ENCODE results near the gene SRRM3.
"Not testable (repeated sequence)": the region's sequence is repeated elsewhere in the genome, so short reads cannot be mapped to it uniquely, and the experiment has no call there.

Gene SRRM3

GRCh38 chr7:76292213-76292573 lies 90.5 kb downstream of the SRRM3 start:
- DNase-seq (ENCODE audit: low read depth) = no peak

- DNase-seq (ENCODE audit: low read depth) = not testable (repeated sequence)
Measured at GRCh38 chr7:76292911-76293310, 91.2 kb downstream of the SRRM3 start.

- no peak for DNase-seq (ENCODE audit: low read depth)
Measured at GRCh38 chr7:76293407-76293901, 91.8 kb downstream of the SRRM3 start.

GRCh38 chr7:76294344-76295024 lies 92.8 kb downstream of the SRRM3 start:
- no peak for DNase-seq (ENCODE audit: low read depth)

GRCh38 chr7:76296743-76297740 lies 95.3 kb downstream of the SRRM3 start:
- DNase-seq (ENCODE audit: low read depth) = no peak

- no peak for DNase-seq (ENCODE audit: low read depth)
Measured at GRCh38 chr7:76300166-76300731, 98.6 kb downstream of the SRRM3 start.

GRCh38 chr7:76301000-76301399 lies 99.3 kb downstream of the SRRM3 start:
- no peak for DNase-seq (ENCODE audit: low read depth)

GRCh38 chr7:76302347-76303201 lies 100.9 kb downstream of the SRRM3 start, which contains the start of gene HSPB1:
HSPB1 (plus strand) TSS chr7:76302673; CDS start chr7:76302713, 40 bp downstream.
- peak; percentile 38 for DNase-seq (ENCODE audit: low read depth)

- DNase-seq (ENCODE audit: low read depth) = peak; percentile 66
Measured at GRCh38 chr7:76303202-76304147, 101.8 kb downstream of the SRRM3 start.

GRCh38 chr7:76304888-76305375 lies 103.2 kb downstream of the SRRM3 start:
- DNase-seq (ENCODE audit: low read depth) = no peak

GRCh38 chr7:76308874-76309273 lies 107.2 kb downstream of the SRRM3 start:
- DNase-seq (ENCODE audit: low read depth) = not testable (repeated sequence)

- not testable (repeated sequence) for DNase-seq (ENCODE audit: low read depth)
Measured at GRCh38 chr7:76309341-76310101, 107.8 kb downstream of the SRRM3 start.

GRCh38 chr7:76310102-76310957 lies 108.6 kb downstream of the SRRM3 start:
- DNase-seq (ENCODE audit: low read depth) = no peak

- DNase-seq (ENCODE audit: low read depth) = not testable (repeated sequence)
Measured at GRCh38 chr7:76311838-76312237, 110.1 kb downstream of the SRRM3 start.

- peak; percentile 93 for DNase-seq (ENCODE audit: low read depth)
Measured at GRCh38 chr7:76314042-76314721, 112.5 kb downstream of the SRRM3 start.

- not testable (repeated sequence) for DNase-seq (ENCODE audit: low read depth)
Measured at GRCh38 chr7:76314740-76315139, 113.0 kb downstream of the SRRM3 start.

- DNase-seq (ENCODE audit: low read depth) = no peak
Measured at GRCh38 chr7:76315364-76315763, 113.7 kb downstream of the SRRM3 start.

Data from activated T-cell treated with anti-CD3 and anti-CD28 coated beads for 24 hours (primary cell).